Activated B cell treated with CpG ODN at 0.5 μM for 24 hours (primary cell): ENCODE measurements around the gene SYNDIG1L. TPM values are rescaled to one million over a fixed set of nuclear protein-coding genes. Genes with fewer than 3 reads are reported as not detected.
"Not testable (repeated sequence)": the region's sequence is repeated elsewhere in the genome, so short reads cannot be mapped to it uniquely, and the experiment has no call there.

Experiments
- ATAC-seq: fragments of 200-7000 bp; cut with Tn5 transposase; one replicate; pipeline ENCODE4 v1.10.0; 2021; ENCODE audit warnings: low read depth, mild to moderate bottlenecking, moderate library complexity
- CTCF ChIA-PET: fragments of 350-600 bp; sonication (Branson Sonifier 250); formaldehyde crosslinking; loops from one replicate; lab custom pipeline; 2021; ENCODE audit warnings: antibody characterized with exemption; lab: Charles Lee
- POLR2A ChIA-PET: fragments of 350-600 bp; sonication (Branson Sonifier 250); formaldehyde crosslinking; loops from one replicate; lab custom pipeline; 2021; ENCODE audit warnings: antibody characterized with exemption; lab: Charles Lee
- DNase-seq: peaks from one replicate; pipeline ENCODE4 v3.0.0; 2022
- H3K27ac Mint-ChIP-seq: one replicate; pipeline ENCODE4 v1.8.0; 2020; ENCODE audit warnings: mixed read lengths
- H3K27me3 Mint-ChIP-seq: one replicate; pipeline ENCODE4 v1.8.0; 2021; ENCODE audit warnings: mixed read lengths
- H3K36me3 Mint-ChIP-seq: one replicate; pipeline ENCODE4 v1.8.0; 2021; ENCODE audit warnings: low read depth, mixed read lengths
- H3K4me1 Mint-ChIP-seq: one replicate; pipeline ENCODE4 v1.8.0; 2021; ENCODE audit warnings: mixed read lengths
- H3K4me3 Mint-ChIP-seq: one replicate; pipeline ENCODE4 v1.8.0; 2020; ENCODE audit warnings: mild to moderate bottlenecking, mixed read lengths
- H3K9me3 Mint-ChIP-seq: one replicate; pipeline ENCODE4 v1.8.0; 2020; ENCODE audit warnings: mixed read lengths
- intact Hi-C: fragments of 100-400 bp; cut with micrococcal nuclease; formaldehyde crosslinking; loops from one replicate; pipeline ENCODE4 v1.15.1; 2024
- total RNA-seq: library from RNA; stranded (reverse); gene quantifications from 2 replicates; pipeline ENCODE4 v1.2.3, GENCODE V29; 2022
- TF ChIP-seq, protein P1 (sequence below): fragments of 200-600 bp; IDR thresholded peaks from one replicate; pipeline ENCODE4 v1.8.0; 2022; ENCODE audit warnings: antibody characterized with exemption, mild to moderate bottlenecking

SYNDIG1L gene
- total RNA-seq, 1 donor from 2014 or later: not detected

DNA sequence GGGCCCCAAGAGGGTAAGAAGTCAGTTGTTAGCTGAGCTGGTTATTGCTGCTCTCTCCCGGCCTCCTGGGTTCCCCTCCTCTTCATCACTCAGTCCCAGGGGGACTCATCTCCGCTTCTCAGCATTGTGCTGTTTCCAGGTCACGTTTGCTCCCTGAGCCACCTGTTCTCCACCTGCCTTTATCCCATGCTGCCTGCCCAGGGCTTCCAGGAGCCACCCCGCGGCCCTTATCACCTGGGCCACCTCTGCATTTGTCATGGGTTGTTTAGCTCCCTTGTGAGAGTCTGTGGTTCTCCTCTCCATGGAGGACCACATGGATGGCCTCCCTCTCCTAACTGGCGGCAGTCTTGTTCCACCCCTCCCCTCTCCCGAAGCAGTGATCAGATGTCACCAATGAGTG, 36.0 kb downstream of the SYNDIG1L start:
- Mint-ChIP-seq H3K27ac (no peak overlapping the region), H3K27me3 (peaks cover 2% of the 10 kb centered on the region), H3K4me1 (no peaks in the 10 kb centered on the region), H3K36me3 (no peaks in the 10 kb centered on the region), H3K9me3 (no peaks in the 10 kb centered on the region), H3K4me3 (no peak overlapping the region)
- ATAC-seq (no peak), DNase-seq (no peak)
- ChIA-PET POLR2A (no interaction called here), CTCF (no interaction called here)
- intact Hi-C loops: no loop called here
- TF ChIP-seq, protein P1, sequence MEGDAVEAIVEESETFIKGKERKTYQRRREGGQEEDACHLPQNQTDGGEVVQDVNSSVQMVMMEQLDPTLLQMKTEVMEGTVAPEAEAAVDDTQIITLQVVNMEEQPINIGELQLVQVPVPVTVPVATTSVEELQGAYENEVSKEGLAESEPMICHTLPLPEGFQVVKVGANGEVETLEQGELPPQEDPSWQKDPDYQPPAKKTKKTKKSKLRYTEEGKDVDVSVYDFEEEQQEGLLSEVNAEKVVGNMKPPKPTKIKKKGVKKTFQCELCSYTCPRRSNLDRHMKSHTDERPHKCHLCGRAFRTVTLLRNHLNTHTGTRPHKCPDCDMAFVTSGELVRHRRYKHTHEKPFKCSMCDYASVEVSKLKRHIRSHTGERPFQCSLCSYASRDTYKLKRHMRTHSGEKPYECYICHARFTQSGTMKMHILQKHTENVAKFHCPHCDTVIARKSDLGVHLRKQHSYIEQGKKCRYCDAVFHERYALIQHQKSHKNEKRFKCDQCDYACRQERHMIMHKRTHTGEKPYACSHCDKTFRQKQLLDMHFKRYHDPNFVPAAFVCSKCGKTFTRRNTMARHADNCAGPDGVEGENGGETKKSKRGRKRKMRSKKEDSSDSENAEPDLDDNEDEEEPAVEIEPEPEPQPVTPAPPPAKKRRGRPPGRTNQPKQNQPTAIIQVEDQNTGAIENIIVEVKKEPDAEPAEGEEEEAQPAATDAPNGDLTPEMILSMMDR: no peak

DNA sequence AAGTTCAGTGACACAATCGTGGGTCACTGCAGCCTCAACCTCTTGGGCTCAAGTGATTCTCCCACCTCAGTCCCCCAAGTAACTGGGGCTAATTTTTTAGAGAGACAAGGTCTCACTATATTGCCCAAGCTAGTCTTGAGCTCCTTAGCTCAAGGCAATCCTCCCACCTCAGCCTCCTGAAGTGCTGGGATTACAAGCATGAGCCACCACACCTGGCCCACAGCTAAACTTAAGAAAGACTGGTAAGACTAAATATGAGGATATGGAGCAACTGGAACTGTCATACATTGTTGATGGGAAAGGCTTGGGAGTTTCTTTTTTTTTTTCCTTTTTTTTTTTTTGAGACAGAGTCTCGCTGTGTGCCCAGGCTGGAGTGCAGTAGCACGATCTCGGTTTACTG, 43.8 kb downstream of the SYNDIG1L start:
- TF ChIP-seq, protein P1: no peak
- H3K27ac Mint-ChIP-seq: no peak overlapping the region
- H3K9me3 Mint-ChIP-seq: no peaks in the 10 kb centered on the region
- H3K4me3 Mint-ChIP-seq: no peak overlapping the region
- no peaks in the 10 kb centered on the region for H3K4me1 Mint-ChIP-seq
- intact Hi-C loops: no loop called here
- H3K27me3 Mint-ChIP-seq: no peaks in the 10 kb centered on the region
- CTCF ChIA-PET: interaction anchor here (0.5 kb wide), 1 partner anchor 79 kb away, joined by 3 read pairs; the partner anchor contains the start of gene ABCD4
- ATAC-seq: no peak
- no peak for DNase-seq
- POLR2A ChIA-PET: no interaction called here
- H3K36me3 Mint-ChIP-seq: no peaks in the 10 kb centered on the region

DNA sequence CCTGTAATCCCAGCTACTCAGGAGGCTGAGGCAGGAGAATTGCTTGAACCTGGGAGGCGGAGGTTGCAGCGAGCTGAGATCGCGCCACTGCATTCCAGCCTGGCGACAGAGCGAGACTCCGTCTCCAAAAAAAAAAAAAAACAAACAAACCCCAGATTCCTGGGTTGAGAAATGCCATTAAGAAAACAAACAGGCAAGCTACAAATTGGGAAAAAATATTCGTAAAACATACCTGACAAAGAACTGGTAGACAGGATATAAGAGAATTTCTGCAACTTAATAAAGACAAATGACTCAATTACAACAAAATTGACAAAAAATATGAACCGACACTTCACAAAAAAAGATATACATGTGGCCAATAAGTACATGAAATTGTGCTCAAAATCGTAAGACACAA, 44.4 kb downstream of the SYNDIG1L start:
- H3K27me3 Mint-ChIP-seq, H3K4me3 Mint-ChIP-seq, H3K4me1 Mint-ChIP-seq, DNase-seq, ATAC-seq, CTCF ChIA-PET, H3K27ac Mint-ChIP-seq, H3K9me3 Mint-ChIP-seq, intact Hi-C loops, H3K36me3 Mint-ChIP-seq: not testable (repeated sequence)
- POLR2A ChIA-PET: interaction anchor here (0.6 kb wide), 1 partner anchor 96 kb away, joined by 3 read pairs; no protein-coding TSS in a partner anchor

DNA sequence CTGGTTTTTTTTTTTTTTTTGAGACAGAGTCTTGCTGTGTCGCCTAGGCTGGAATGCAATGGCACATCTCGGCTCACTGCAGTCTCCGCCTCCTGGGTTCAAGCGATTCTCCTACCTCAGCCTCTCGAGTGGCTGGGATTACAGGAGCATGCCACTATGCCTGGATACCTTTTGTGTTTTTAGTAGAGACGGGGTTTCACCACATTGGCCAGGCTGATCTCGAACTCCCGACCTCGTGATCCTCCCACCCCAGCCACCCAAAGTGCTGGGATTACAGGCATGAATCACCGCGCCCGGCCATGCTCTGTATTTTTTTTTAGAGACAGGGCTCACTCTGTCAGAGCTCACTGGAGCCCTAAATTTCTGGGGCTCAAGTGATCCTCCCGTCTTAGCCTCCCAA, 45.2 kb downstream of the SYNDIG1L start:
- intact Hi-C loops: no loop called here
- H3K4me3 Mint-ChIP-seq: no peak overlapping the region
- DNase-seq (no peak), ATAC-seq (no peak)
- POLR2A ChIA-PET: interaction anchor here (0.6 kb wide), 1 partner anchor 97 kb away, joined by 3 read pairs; no protein-coding TSS in a partner anchor
- no peaks in the 10 kb centered on the region for H3K4me1 Mint-ChIP-seq
- H3K27ac Mint-ChIP-seq: no peak overlapping the region
- no peaks in the 10 kb centered on the region for H3K9me3 Mint-ChIP-seq
- TF ChIP-seq, protein P1: no peak
- H3K36me3 Mint-ChIP-seq: no peaks in the 10 kb centered on the region
- no peaks in the 10 kb centered on the region for H3K27me3 Mint-ChIP-seq
- CTCF ChIA-PET: no interaction called here

DNA sequence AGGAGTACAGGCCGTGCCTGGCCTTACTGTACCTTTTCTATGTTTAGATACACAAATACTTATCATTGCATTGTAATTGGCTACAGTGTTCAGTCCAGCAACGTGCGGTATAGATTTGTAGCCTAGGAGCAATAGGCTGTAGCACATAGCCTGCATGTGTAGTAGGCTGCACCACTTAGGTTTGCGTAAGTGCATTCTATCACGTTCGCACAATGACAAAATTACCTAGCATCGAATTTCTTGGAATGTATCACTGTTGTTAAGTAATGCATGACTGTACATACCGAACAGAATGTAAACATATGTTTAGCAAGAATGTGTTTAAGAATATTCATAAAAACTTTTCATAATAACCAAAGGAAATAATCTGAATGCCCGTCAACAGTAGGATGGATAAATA, 45.8 kb downstream of the SYNDIG1L start:
- H3K27me3 Mint-ChIP-seq: peaks cover 2% of the 10 kb centered on the region
- TF ChIP-seq, protein P1: no peak
- ATAC-seq (no peak), DNase-seq (no peak)
- CTCF ChIA-PET: no interaction called here
- no peak overlapping the region for H3K27ac Mint-ChIP-seq
- H3K9me3 Mint-ChIP-seq: no peaks in the 10 kb centered on the region
- no peaks in the 10 kb centered on the region for H3K4me1 Mint-ChIP-seq
- no peak overlapping the region for H3K4me3 Mint-ChIP-seq
- intact Hi-C loops: no loop called here
- POLR2A ChIA-PET: no interaction called here
- no peaks in the 10 kb centered on the region for H3K36me3 Mint-ChIP-seq
